HFF-Myc (cell line): ENCODE measurements around the gene GPLD1.
"Not testable (repeated sequence)": the region's sequence is repeated elsewhere in the genome, so short reads cannot be mapped to it uniquely, and the experiment has no call there.

Experiments
- DNase-seq: peaks from one replicate; pipeline ENCODE4 v3.0.0-alpha.2; 2011; ENCODE audit warnings: low read depth; ENCODE audit errors: extremely low read depth
- H3K4me3 ChIP-seq: replicated peaks from 2 replicates; pipeline ENCODE4 v1.5.1; 2011; ENCODE audit warnings: low read depth, mild to moderate bottlenecking, control low read depth, low read length
- CTCF ChIP-seq: IDR thresholded peaks from 2 replicates; pipeline ENCODE4 v1.5.1; 2012; ENCODE audit warnings: mild to moderate bottlenecking, low read depth, low read length, control low read depth; ENCODE audit errors: missing control alignments

GPLD1 gene

GRCh38 chr6:24387818-24388217, 101.6 kb downstream of the GPLD1 start:
- H3K4me3 ChIP-seq: no peak overlapping the region
- no peak for TF ChIP-seq CTCF
- no peak for DNase-seq

GRCh38 chr6:24385536-24386269, 103.7 kb downstream of the GPLD1 start:
- no peak for TF ChIP-seq CTCF
- no peak for DNase-seq
- no peak overlapping the region for H3K4me3 ChIP-seq

DNA sequence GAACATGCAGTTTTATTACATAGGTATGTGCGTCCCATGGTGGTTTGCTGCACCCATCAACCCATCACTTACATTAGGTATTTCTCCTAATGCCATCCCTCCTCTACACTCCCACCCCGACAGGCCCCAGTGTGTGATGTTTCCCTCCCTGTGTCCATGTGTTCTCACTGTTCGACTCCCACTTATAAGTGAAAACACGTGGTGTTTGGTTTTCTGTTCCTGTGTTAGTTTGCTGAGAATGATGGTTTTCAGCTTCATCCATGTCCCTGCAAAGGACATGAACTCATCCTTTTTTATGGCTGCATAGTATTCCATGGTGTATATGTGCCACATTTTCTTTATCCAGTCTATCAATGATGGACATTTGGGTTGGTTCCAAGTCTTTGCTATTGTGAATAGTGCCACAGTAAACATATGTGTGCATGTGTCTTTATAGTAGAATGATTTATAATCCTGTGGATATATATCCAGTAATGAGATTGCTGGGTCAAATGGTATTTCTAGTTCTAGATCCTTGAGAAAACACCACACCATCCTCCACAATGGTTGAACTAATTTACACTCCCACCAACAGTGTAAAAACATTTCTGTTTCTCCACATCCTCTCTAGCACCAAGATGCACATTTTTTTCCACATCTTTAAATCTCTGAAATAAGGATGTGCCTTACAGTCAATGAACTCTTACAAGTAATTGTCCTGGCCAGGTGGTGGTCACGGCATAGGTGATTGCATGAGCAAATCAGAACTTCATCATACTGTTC, 104.8 kb downstream of the GPLD1 start:
- not testable (repeated sequence) for DNase-seq, H3K4me3 ChIP-seq

DNA sequence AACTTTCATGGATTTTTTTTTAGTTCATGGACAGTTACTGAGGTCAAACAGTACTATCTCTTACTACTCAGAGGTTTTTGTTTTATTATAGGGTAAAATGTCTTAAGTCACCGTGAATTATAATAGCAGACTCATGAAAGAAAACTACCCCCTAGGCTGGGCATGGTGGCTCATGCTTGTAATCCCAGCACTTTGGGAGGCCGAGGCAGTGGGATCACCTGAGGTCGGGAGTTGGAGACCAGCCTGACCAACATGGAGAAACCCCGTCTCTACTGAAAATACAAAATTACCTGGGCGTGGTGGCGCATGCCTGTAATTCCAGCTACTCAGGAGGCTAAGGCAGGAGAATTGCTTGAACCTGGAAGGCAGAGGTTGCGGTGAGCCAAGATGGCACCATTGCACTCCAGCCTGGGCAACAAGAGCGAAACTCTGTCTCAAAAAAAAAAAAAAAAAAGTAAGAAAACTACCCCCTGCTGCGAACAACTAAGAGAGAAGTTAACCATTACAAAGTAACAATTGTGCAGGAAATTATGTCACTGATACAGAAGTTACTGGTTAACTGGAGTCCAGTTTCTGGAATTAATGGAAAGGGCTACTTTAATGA, 106.4 kb downstream of the GPLD1 start:
- not testable (repeated sequence) for DNase-seq, H3K4me3 ChIP-seq

DNA sequence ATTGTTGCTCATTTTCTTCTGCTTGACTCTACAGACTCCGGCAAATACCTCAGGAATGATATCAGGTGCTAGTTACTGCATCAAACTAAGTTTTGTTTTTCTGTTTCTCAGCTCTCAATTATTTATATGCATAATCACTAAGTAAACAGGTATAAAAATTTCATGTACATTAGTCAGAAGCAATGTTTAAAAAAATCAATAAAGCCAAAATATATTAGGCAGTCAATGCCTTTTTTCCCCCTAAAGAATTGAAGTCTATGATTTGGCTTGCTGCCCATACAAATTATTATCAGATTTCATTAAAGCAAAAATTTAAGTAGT, 107.2 kb downstream of the GPLD1 start:
- no peak overlapping the region for H3K4me3 ChIP-seq
- DNase-seq: no peak
- no peak for TF ChIP-seq CTCF

DNA sequence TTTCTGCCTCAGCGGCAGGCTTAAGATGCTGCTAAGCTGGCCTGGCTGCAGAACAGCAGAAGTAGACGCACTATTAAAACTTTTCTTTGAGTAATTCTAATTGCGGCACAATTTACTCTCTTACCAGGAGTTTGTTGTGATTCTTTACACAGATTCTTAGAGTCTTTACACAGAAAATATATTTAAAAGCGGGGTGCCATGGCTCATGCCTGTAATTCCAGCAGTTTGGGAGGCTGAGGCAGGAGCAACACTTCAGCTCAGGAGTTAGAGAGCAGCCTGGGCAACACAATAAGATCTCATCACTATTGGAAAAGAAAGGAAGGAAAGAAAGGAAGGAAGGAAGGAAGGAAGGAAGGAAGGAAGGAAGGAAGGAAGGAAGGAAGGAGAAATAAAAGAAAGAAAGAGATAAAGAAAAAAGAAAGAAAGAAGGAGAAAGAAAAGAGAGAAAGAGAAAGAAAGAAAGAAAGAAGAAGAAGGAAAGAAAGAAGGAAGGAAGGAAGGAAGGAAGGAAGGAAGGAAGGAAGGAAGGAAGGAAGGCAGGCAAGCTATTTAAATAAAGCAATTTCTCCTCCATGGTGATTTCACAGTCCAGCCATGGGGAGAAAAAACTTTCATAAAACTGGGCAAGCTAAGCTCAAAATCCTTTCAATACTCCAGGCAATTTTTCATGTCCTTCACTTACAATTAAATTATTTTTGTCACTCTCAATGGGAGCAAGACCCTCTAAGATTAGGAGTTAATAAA, 107.7 kb downstream of the GPLD1 start:
- no peak overlapping the region for H3K4me3 ChIP-seq
- DNase-seq: no peak
- no peak for TF ChIP-seq CTCF

DNA sequence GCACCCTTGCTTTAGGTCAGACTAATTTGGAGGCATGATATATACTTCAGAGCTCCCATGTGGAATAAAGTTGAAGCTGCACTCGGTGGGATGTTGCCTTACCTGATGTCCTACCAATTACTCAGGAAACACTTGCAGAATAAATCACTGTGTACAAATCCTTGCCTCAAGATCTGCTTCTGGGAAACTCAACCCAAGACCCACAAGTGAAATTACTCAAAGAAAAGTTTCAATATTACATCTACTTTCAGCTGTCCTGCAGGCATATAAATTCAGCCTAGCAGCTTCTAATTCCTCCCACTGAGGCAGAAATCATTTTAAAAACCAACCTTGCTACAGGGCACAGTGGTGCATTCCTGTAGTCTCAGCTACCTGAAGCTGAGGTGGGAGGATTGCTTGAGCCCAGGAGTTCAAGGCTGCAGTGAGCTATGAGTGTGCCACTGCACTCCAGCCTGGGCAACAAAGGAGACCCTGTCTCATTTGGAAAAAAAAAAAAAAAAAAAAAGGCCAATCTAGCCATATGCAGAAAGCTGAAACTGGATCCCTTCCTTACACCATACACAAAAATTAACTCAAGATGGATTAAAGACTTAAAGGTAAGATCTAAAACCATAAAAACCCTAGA, 110.8 kb downstream of the GPLD1 start:
- no peak for DNase-seq
- no peak overlapping the region for H3K4me3 ChIP-seq
- TF ChIP-seq CTCF: no peak
